ENCODE measurements around the gene DPEP2NB. TPM values are rescaled to one million over a fixed set of nuclear protein-coding genes. Genes with fewer than 3 reads are reported as not detected.

DPEP2NB gene
- total RNA-seq, 4 donors from 2014 or later = not detected

DNA sequence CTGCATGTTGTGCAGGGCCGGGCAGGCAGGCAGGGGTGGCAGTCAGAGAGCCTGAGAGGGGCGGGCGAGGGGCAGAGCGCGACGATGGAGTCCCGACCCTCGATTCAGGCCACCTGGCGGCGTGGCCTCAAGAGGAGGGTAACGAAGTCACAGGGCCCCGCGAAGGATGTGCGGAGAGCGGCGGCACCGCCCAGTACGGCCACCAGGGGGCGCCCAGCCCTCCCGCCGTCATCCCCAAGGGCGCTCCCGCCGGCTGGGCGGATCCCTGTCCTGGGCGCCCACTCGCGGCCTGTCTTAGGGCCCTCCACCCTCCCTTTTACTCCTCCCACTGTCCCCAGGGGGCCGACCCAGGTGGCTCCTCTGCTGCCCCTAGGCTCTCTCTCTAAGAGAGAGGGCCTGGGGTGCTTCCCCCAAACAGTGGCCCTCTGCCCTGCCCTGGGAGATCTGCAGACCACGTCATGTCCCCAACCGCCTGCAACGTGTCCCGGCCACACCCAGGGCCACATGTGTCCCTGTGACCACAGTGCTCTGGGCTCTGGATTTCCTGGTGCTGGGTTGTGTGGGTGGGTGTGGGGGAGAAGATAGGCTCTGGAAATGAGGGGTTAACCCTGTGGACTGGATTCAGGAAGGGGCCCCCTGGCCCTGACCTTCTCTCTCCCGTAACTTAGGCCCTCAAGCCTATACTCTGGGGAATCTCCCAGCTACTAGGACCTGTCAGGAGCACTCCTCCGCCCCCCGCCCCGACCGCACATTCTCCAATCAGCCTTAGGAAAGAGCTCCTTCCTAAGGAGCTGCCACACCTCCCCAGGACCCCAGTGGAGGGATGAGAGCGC, 22.3 kb downstream of the DPEP2NB start:
- Histone ChIP-seq H3K27ac (replicated peaks in 1 of 4) (peak overlapping the region; percentile 45 to 60 (median 49)), H3K4me3 (peak overlapping the region; percentile 42 to 55 (median 46)), H3K27me3 (no peaks in the 10 kb centered on the region), H3K4me1 (peaks cover 10 to 15% (median 13%) of the 10 kb centered on the region in 4 donors), H3K9me3 (no peaks in the 10 kb centered on the region), H3K36me3 (no peaks in the 10 kb centered on the region)
- DNase-seq (ENCODE audit: extremely low spot score) = no peak
- intact Hi-C loops (cut with DNase I) = loop anchor here (5.0 kb wide), 2 partner anchors 49 to 234 kb away; no protein-coding TSS in a partner anchor
- WGBS = 6% methylated on average over 16 of the region's 39 CpGs
- TF ChIP-seq EP300 (IDR thresholded peaks at IDR 0.05) (no peak), POLR2AphosphoS5 (IDR thresholded peaks at IDR 0.05) (peak; percentile 46 to 50), POLR2A (IDR thresholded peaks at IDR 0.05; ENCODE audit: low read depth) (peak; percentile 9)
- TF ChIP-seq, protein P1, sequence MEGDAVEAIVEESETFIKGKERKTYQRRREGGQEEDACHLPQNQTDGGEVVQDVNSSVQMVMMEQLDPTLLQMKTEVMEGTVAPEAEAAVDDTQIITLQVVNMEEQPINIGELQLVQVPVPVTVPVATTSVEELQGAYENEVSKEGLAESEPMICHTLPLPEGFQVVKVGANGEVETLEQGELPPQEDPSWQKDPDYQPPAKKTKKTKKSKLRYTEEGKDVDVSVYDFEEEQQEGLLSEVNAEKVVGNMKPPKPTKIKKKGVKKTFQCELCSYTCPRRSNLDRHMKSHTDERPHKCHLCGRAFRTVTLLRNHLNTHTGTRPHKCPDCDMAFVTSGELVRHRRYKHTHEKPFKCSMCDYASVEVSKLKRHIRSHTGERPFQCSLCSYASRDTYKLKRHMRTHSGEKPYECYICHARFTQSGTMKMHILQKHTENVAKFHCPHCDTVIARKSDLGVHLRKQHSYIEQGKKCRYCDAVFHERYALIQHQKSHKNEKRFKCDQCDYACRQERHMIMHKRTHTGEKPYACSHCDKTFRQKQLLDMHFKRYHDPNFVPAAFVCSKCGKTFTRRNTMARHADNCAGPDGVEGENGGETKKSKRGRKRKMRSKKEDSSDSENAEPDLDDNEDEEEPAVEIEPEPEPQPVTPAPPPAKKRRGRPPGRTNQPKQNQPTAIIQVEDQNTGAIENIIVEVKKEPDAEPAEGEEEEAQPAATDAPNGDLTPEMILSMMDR (IDR thresholded peaks at IDR 0.05) = peak in 2 of 3 experiments; percentile 97 to 99

DNA sequence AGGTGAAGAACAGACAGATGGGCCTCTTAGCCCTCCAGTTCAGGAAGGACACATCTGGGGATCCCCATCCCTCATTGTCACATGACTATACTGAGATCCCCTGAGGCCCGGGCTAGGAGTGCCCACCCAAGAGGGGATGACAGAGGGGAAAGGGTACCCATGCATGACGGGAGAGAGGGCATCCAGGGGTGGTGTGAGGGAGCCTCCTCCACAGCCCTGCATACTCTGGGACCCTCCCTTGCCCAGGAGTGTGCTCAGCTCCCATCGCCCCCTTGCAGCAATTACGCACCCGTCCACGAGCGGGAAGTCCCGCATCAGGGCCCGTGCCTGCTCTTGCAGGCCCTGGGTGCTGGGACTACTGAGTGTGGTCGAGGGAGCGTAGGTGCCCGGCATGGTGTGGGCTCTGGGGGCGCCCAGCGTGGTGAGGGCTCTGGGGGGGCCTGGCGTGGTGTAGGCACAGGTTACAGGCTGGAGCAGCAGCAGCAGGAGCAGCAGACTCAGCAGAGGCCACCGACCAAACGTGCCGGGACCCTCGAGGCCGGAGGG, 23.0 kb downstream of the DPEP2NB start:
- DNase-seq (ENCODE audit: extremely low spot score) = no peak
- intact Hi-C loops (cut with DNase I) = loop anchor here (5.0 kb wide), 2 partner anchors 50 to 235 kb away; no protein-coding TSS in a partner anchor
- Histone ChIP-seq H3K9me3 (no peaks in the 10 kb centered on the region), H3K36me3 (no peaks in the 10 kb centered on the region), H3K4me3 (peak overlapping the region; percentile 42 to 55 (median 46)), H3K4me1 (peaks cover 10 to 15% (median 13%) of the 10 kb centered on the region in 4 donors), H3K27ac (replicated peaks in 1 of 4) (peak overlapping the region in 3 of 4 donors; percentile 46 to 60 (median 52)), H3K27me3 (no peaks in the 10 kb centered on the region)
- WGBS = 87% methylated on average over 3 of the region's 20 CpGs
- TF ChIP-seq POLR2AphosphoS5 (IDR thresholded peaks at IDR 0.05) (no peak), EP300 (IDR thresholded peaks at IDR 0.05) (no peak), POLR2A (IDR thresholded peaks at IDR 0.05; ENCODE audit: low read depth) (no peak)
- TF ChIP-seq, protein P1 (IDR thresholded peaks at IDR 0.05) = no peak

DNA sequence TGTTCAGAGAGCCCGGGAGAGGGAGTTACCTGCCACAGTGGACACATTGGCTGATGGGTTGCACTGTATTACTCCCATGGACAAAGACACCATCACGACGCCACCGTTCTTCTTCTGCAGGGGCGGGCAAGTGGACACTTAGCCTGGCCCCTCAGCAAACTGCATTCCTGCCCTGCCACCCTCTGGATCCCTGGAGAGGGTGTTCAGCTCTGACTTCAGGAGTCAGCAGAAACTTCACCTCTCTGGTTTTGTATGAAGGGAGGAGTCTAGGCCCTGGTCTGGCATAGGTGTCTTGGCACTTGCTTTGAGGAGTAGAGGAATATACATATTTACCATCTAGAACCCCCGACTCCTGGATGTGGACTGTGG, 25.7 kb downstream of the DPEP2NB start:
- TF ChIP-seq POLR2A (IDR thresholded peaks at IDR 0.05; ENCODE audit: low read depth) = no peak
- TF ChIP-seq, protein P1 (IDR thresholded peaks at IDR 0.05) = no peak
- TF ChIP-seq EP300 (IDR thresholded peaks at IDR 0.05) = no peak
- TF ChIP-seq POLR2AphosphoS5 (IDR thresholded peaks at IDR 0.05) = no peak
- H3K4me1 ChIP-seq = peaks cover 12 to 19% (median 14%) of the 10 kb centered on the region in 4 donors
- H3K27ac ChIP-seq (replicated peaks in 1 of 4) = no peak overlapping the region
- H3K4me3 ChIP-seq = no peak overlapping the region
- WGBS = 71% methylated on average over 5 of the region's 6 CpGs
- no peaks in the 10 kb centered on the region for H3K27me3 ChIP-seq
- H3K36me3 ChIP-seq = no peaks in the 10 kb centered on the region
- intact Hi-C loops (cut with DNase I) = loop anchor here (5.0 kb wide), 2 partner anchors 52 to 237 kb away; no protein-coding TSS in a partner anchor
- no peaks in the 10 kb centered on the region for H3K9me3 ChIP-seq
- DNase-seq (ENCODE audit: extremely low spot score) = no peak

DNA sequence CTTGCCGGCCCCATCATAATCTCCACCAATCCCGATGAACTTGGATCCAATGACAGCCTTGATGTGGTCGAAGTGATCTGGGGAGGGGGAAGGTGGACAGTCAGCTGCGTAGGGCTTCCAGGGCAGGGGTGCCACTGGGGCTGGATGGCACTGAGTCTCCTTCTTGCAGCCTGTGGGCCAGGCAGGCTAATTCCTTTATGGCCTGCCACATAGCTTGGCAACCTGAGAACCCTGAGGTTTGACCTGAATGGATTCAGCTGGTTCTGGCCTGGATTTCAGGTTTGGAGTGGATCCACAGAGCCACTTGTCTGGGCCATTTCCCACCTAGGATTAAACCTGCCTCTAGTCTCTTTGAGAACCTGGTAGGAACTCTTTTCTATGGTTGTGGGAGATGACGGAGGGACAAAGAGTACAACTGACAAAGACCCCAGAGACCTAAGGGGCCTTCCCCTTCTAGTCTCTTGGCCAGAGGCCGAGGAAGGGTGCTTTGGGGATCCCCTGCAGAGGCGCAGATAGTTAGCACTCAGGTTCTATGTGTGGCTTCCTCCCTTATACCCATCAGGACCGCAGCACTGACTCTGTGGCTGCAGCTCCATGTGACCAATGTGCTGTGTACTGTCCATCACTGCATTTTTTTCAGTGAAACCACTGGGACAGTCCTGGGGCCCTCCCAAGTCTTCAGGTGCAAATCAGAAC, 26.2 kb downstream of the DPEP2NB start:
- intact Hi-C loops (cut with DNase I) = loop anchor here (5.0 kb wide), 2 partner anchors 53 to 238 kb away; no protein-coding TSS in a partner anchor
- Histone ChIP-seq H3K9me3 (no peaks in the 10 kb centered on the region), H3K27me3 (no peaks in the 10 kb centered on the region), H3K4me3 (no peak overlapping the region), H3K27ac (replicated peaks in 1 of 4) (no peak overlapping the region), H3K36me3 (no peaks in the 10 kb centered on the region), H3K4me1 (peaks cover 17 to 24% (median 19%) of the 10 kb centered on the region in 4 donors)
- DNase-seq (ENCODE audit: extremely low spot score) = no peak
- TF ChIP-seq POLR2A (IDR thresholded peaks at IDR 0.05; ENCODE audit: low read depth) = no peak
- TF ChIP-seq EP300 (IDR thresholded peaks at IDR 0.05) = no peak
- TF ChIP-seq, protein P1 (IDR thresholded peaks at IDR 0.05) = no peak
- no peak for TF ChIP-seq POLR2AphosphoS5 (IDR thresholded peaks at IDR 0.05)
- WGBS = 91% methylated on average over 4 of the region's 8 CpGs
